Motor neuron (in vitro differentiated cells): ENCODE results near the gene RPGRIP1L. TPM values are rescaled to one million over a fixed set of nuclear protein-coding genes. Genes with fewer than 3 reads are reported as not detected.

Experiments used
- ATAC-seq, 8 experiments: fragments of 200-7000 bp; cut with Tn5 transposase; replicated peaks in 6 of 8; 2 replicates each; pipeline ENCODE4 v1.8.0; 2021; ENCODE audit warnings: mild to moderate bottlenecking in 8 of 8, moderate library complexity in 8 of 8
- H3K27ac ChIP-seq, 2 donors: fragments of 250-450 bp; sonication (Bioruptor Pico); 2 replicates each; pipeline ENCODE4 v1.9.0; 2021; ENCODE audit warnings: antibody characterized with exemption in 2 of 2, mild to moderate bottlenecking in 2 of 2, moderate library complexity in 1 of 2
- H3K4me1 ChIP-seq, 2 donors: fragments of 250-450 bp; sonication (Bioruptor Pico); replicated peaks in 1 of 2; 2 replicates each; pipeline ENCODE4 v1.6.1; 2021; ENCODE audit warnings: antibody characterized with exemption in 2 of 2, mild to moderate bottlenecking in 2 of 2, moderate library complexity in 1 of 2
- H3K4me3 ChIP-seq, 5 donors: fragments of 250-450 bp; sonication (Bioruptor Pico); 2 replicates each; pipeline ENCODE4 v1.9.0; 2021; ENCODE audit warnings: antibody characterized with exemption in 5 of 5, mild to moderate bottlenecking in 5 of 5, moderate library complexity in 4 of 5
- WGBS, 10 experiments: fragments of 450-650 bp; shearing (Covaris generic); methylation state at CpG; one replicate each; pipeline ENCODE4 v1.0.0; 2022; 5-methylcytosine and 5-hydroxymethylcytosine counted together
- in situ Hi-C, 9 experiments: fragments of 400-800 bp; cut with MboI; loops; one replicate each; pipeline ENCODE4 v1.15.0; 2021; ENCODE audit warnings: low sequenced_read_pairs in 9 of 9, low pct_unique_long_range_greater_than_20kb in 2 of 9; ENCODE audit not compliant: unreplicated experiment in 9 of 9
- total RNA-seq, 8 experiments: library from RNA; unstranded; fragments of 300-600 nt; gene quantifications; 2 replicates each; pipeline versions ENCODE4 v1.2.3 to v1.2.4, GENCODE V29; 2022

Gene RPGRIP1L
- total RNA-seq, 8 experiments from 2014 or later: 9.2 to 27.5 (median 18.4) TPM

- in situ Hi-C loops: no loop called here
- 83 to 100% (median 100%) methylated on average over 1 to 2 of the region's 2 CpGs; no CpG with 5 or more reads in 3 of the 10 experiments for WGBS, 10 experiments
- no peak for ATAC-seq
- Histone ChIP-seq H3K27ac (no peak overlapping the region), H3K4me1 (peaks cover 0 to 16% of the 10 kb centered on the region in 2 donors), H3K4me3 (no peak overlapping the region)
These were observed 95.6 kb downstream of the RPGRIP1L start for GRCh38 chr16:53608094-53608493.

- in situ Hi-C loops: no loop called here
- ATAC-seq: no peak
- Histone ChIP-seq H3K27ac (no peak overlapping the region), H3K4me1 (peaks cover 0 to 5% of the 10 kb centered on the region in 2 donors), H3K4me3 (no peak overlapping the region)
- WGBS, 10 experiments: 80 to 100% (median 98%) methylated on average over 1 to 2 of the region's 2 CpGs
These were observed 97.7 kb downstream of the RPGRIP1L start for GRCh38 chr16:53605831-53606400.

GRCh38 chr16:53605356-53605755 lies 98.3 kb downstream of the RPGRIP1L start:
- no peak overlapping the region for H3K4me3 ChIP-seq
- no peaks in the 10 kb centered on the region for H3K4me1 ChIP-seq
- WGBS, 10 experiments: 56 to 100% (median 95%) methylated on average over 1 to 10 of the region's 10 CpGs; no CpG with 5 or more reads in 2 of the 10 experiments
- no peak for ATAC-seq
- H3K27ac ChIP-seq: no peak overlapping the region
- in situ Hi-C loops: no loop called here

GRCh38 chr16:53601961-53602360 lies 101.7 kb downstream of the RPGRIP1L start:
- Histone ChIP-seq H3K4me3 (no peak overlapping the region), H3K4me1 (peaks cover 0 to 19% of the 10 kb centered on the region in 2 donors), H3K27ac (no peak overlapping the region)
- WGBS, 10 experiments: 92 to 100% (median 95%) methylated on average over 1 to 4 of the region's 4 CpGs
- no peak for ATAC-seq
- in situ Hi-C loops: no loop called here

- peak in 3 of 8 experiments; percentile 19 to 41 (median 20) for ATAC-seq
- Histone ChIP-seq H3K4me1 (peaks cover 0 to 19% of the 10 kb centered on the region in 2 donors), H3K27ac (no peak overlapping the region), H3K4me3 (no peak overlapping the region)
- in situ Hi-C loops: no loop called here
- WGBS, 10 experiments: 0 to 89% (median 62%) methylated on average over 1 of the region's 1 CpG
These were observed 103.0 kb downstream of the RPGRIP1L start for GRCh38 chr16:53600616-53601015.

- peak in 3 of 8 experiments; percentile 25 to 35 (median 33) for ATAC-seq
- H3K27ac ChIP-seq: no peak overlapping the region
- no peak overlapping the region for H3K4me3 ChIP-seq
- H3K4me1 ChIP-seq: peaks cover 0 to 19% of the 10 kb centered on the region in 2 donors
- 0 to 100% (median 84%) methylated on average over 1 to 3 of the region's 3 CpGs; no CpG with 5 or more reads in 2 of the 10 experiments for WGBS, 10 experiments
- in situ Hi-C loops: no loop called here
These were observed 103.5 kb downstream of the RPGRIP1L start for GRCh38 chr16:53600126-53600525.

GRCh38 chr16:53599548-53599947 lies 104.1 kb downstream of the RPGRIP1L start:
- in situ Hi-C loops: no loop called here
- ATAC-seq: no peak
- Histone ChIP-seq H3K27ac (no peak overlapping the region), H3K4me1 (peaks cover 0 to 19% of the 10 kb centered on the region in 2 donors), H3K4me3 (no peak overlapping the region)
- WGBS, 10 experiments: 24 to 100% (median 93%) methylated on average over 1 to 5 of the region's 5 CpGs

GRCh38 chr16:53598511-53599275 lies 105.0 kb downstream of the RPGRIP1L start:
- Histone ChIP-seq H3K4me1 (peaks cover 0 to 19% of the 10 kb centered on the region in 2 donors), H3K4me3 (no peak overlapping the region), H3K27ac (no peak overlapping the region)
- peak in 3 of 8 experiments; percentile 45 to 54 (median 48) for ATAC-seq
- in situ Hi-C loops: no loop called here
- WGBS, 10 experiments: 0 to 84% (median 68%) methylated on average over 1 to 3 of the region's 3 CpGs; no CpG with 5 or more reads in 1 of the 10 experiments

GRCh38 chr16:53597776-53598175 lies 105.9 kb downstream of the RPGRIP1L start:
- no peak for ATAC-seq
- no peak overlapping the region for H3K4me3 ChIP-seq
- WGBS, 10 experiments: 19 to 96% (median 50%) methylated on average over 2 to 3 of the region's 3 CpGs
- H3K4me1 ChIP-seq: peaks cover 0 to 19% of the 10 kb centered on the region in 2 donors
- in situ Hi-C loops: no loop called here
- no peak overlapping the region for H3K27ac ChIP-seq

- in situ Hi-C loops: no loop called here
- no peak overlapping the region for H3K27ac ChIP-seq
- WGBS, 10 experiments: 37 to 100% (median 78%) methylated on average over 1 to 3 of the region's 3 CpGs; no CpG with 5 or more reads in 2 of the 10 experiments
- no peak overlapping the region for H3K4me3 ChIP-seq
- ATAC-seq: no peak
- no peaks in the 10 kb centered on the region for H3K4me1 ChIP-seq
These were observed 115.5 kb downstream of the RPGRIP1L start for GRCh38 chr16:53588081-53588648.

- no peak overlapping the region for H3K4me3 ChIP-seq
- no peak for ATAC-seq
- in situ Hi-C loops: no loop called here
- WGBS, 10 experiments: 0 to 100% (median 93%) methylated on average over 1 to 2 of the region's 2 CpGs
- H3K4me1 ChIP-seq: no peaks in the 10 kb centered on the region
- H3K27ac ChIP-seq: no peak overlapping the region
These were observed 120.3 kb downstream of the RPGRIP1L start for GRCh38 chr16:53583401-53583800.

GRCh38 chr16:53581784-53582183 lies 121.9 kb downstream of the RPGRIP1L start:
- Histone ChIP-seq H3K27ac (no peak overlapping the region), H3K4me3 (no peak overlapping the region), H3K4me1 (no peaks in the 10 kb centered on the region)
- in situ Hi-C loops: no loop called here
- no peak for ATAC-seq
- WGBS, 10 experiments: 79 to 100% (median 92%) methylated on average over 1 to 2 of the region's 2 CpGs; no CpG with 5 or more reads in 3 of the 10 experiments

- H3K4me3 ChIP-seq: no peak overlapping the region
- no peak overlapping the region for H3K27ac ChIP-seq
- no peaks in the 10 kb centered on the region for H3K4me1 ChIP-seq
- WGBS, 10 experiments: 40 to 100% (median 90%) methylated on average over 1 to 6 of the region's 12 CpGs; no CpG with 5 or more reads in 3 of the 10 experiments
- no peak for ATAC-seq
- in situ Hi-C loops: no loop called here
These were observed 123.4 kb downstream of the RPGRIP1L start for GRCh38 chr16:53580038-53580802.
